HepG2 (cell line): Measurements from ENCODE around the gene ORMDL3. TPM values are rescaled to one million over a fixed set of nuclear protein-coding genes. Genes with fewer than 3 reads are reported as not detected.
A peak's percentile ranks its signal among the peaks of the same experiment; 100 is the strongest.

ENCODE experiments used
- AHR ChIP-seq: IDR thresholded peaks from 2 replicates; pipeline ENCODE4 v1.6.1; 2018; ENCODE audit warnings: missing genetic modification reagents, missing compliant biosample characterization
- ATF4 ChIP-seq, 2 experiments: fragments of 450-650 bp in 1 of 2; sonication (generic) in 1 of 2; formaldehyde crosslinking; IDR thresholded peaks; 2 replicates each; pipeline versions ENCODE4 v1.5.0 to v1.8.0; 2020 to 2022; ENCODE audit warnings: mild to moderate bottlenecking in 1 of 2, missing genetic modification reagents in 1 of 2
- BORCS8-MEF2B ChIP-seq: sonication (generic); formaldehyde crosslinking; IDR thresholded peaks from 2 replicates; pipeline ENCODE4 v1.8.0; 2022; ENCODE audit warnings: mild to moderate bottlenecking, missing genetic modification reagents
- CHD2 ChIP-seq: IDR thresholded peaks from 2 replicates; pipeline ENCODE4 v1.6.1; 2011; ENCODE audit warnings: low read depth, low read length, improper control_type of control experiment
- DPF2 ChIP-seq: sonication (generic); formaldehyde crosslinking; IDR thresholded peaks from 2 replicates; pipeline ENCODE4 v1.4.0; 2020; ENCODE audit warnings: mild to moderate bottlenecking, low read depth, missing genetic modification reagents, borderline replicate concordance
- ESRRA ChIP-seq: sonication (generic); formaldehyde crosslinking; IDR thresholded peaks from 2 replicates; pipeline ENCODE4 v1.5.1; 2020; ENCODE audit warnings: mild to moderate bottlenecking, low read depth, missing genetic modification reagents
- FOXC1 ChIP-seq: sonication (generic); formaldehyde crosslinking; IDR thresholded peaks from 2 replicates; pipeline ENCODE4 v1.8.0; 2022; ENCODE audit warnings: mild to moderate bottlenecking, missing genetic modification reagents, borderline replicate concordance
- HIVEP1 ChIP-seq: sonication (generic); formaldehyde crosslinking; IDR thresholded peaks from 2 replicates; pipeline ENCODE4 v1.4.0; 2020; ENCODE audit warnings: mild to moderate bottlenecking, missing genetic modification reagents
- HOXA7 ChIP-seq: sonication (generic); formaldehyde crosslinking; IDR thresholded peaks from 2 replicates; pipeline ENCODE4 v1.8.1; 2022; ENCODE audit warnings: mild to moderate bottlenecking, missing genetic modification reagents, moderate library complexity
- SAFB2 ChIP-seq: sonication (generic); formaldehyde crosslinking; IDR thresholded peaks from 2 replicates; pipeline ENCODE4 v1.5.1; 2020; ENCODE audit warnings: missing genetic modification reagents, low read depth, mild to moderate bottlenecking, borderline replicate concordance
- SIX1 ChIP-seq: sonication (generic); formaldehyde crosslinking; IDR thresholded peaks from 2 replicates; pipeline ENCODE4 v1.4.0; 2020; ENCODE audit warnings: missing genetic modification reagents, borderline replicate concordance
- SIX4 ChIP-seq: sonication (generic); formaldehyde crosslinking; IDR thresholded peaks from 2 replicates; pipeline ENCODE4 v1.4.0; 2020; ENCODE audit warnings: missing genetic modification reagents
- TERF1 ChIP-seq: sonication (generic); formaldehyde crosslinking; IDR thresholded peaks from 2 replicates; pipeline ENCODE4 v1.8.0; 2022; ENCODE audit warnings: mild to moderate bottlenecking, missing genetic modification reagents, moderate library complexity
- YY1 ChIP-seq: IDR thresholded peaks from 2 replicates; pipeline ENCODE4 v1.6.1; 2011; ENCODE audit warnings: low read length, low read depth, moderate library complexity, mild to moderate bottlenecking; ENCODE audit not compliant: insufficient read depth, insufficient replicate concordance
- ZFP36L2 ChIP-seq: sonication (generic); formaldehyde crosslinking; IDR thresholded peaks from 2 replicates; pipeline ENCODE4 v1.4.0; 2020; ENCODE audit warnings: missing genetic modification reagents
- ZNF296 ChIP-seq: sonication (generic); formaldehyde crosslinking; conservative IDR thresholded peaks from 2 replicates; pipeline ENCODE4 v1.5.0; 2020; ENCODE audit warnings: mild to moderate bottlenecking, missing genetic modification reagents
- ZNF782 ChIP-seq: sonication (generic); formaldehyde crosslinking; IDR thresholded peaks from 2 replicates; pipeline ENCODE4 v1.4.0; 2020; ENCODE audit warnings: missing genetic modification reagents, mild to moderate bottlenecking, borderline replicate concordance
- ZSCAN9 ChIP-seq: IDR thresholded peaks from 2 replicates; pipeline ENCODE4 v1.6.1; 2016; ENCODE audit warnings: borderline replicate concordance
- polyA plus RNA-seq, 8 experiments: library from polyadenylated mRNA; depleted of rRNA in 3 of 8; stranded (reverse) in 7 of 8; unstranded in 1 of 8; fragments of >200 nt; fragmentation: Illumina TruSeq in 4 of 8; extraction: Trizol in 4 of 8; gene quantifications; 2 replicates each; pipeline versions ENCODE4 v1.2.1 to v1.2.3, GENCODE V29; 2011 to 2016; ENCODE audit warnings: low read depth in 4 of 8, missing spikeins in 1 of 8, mixed read lengths in 1 of 8; ENCODE audit not compliant: insufficient read depth in 1 of 8
- total RNA-seq, 5 experiments: library from RNA; depleted of rRNA; stranded (reverse); fragments of >200 nt; fragmentation: Illumina TruSeq; extraction: Trizol; gene quantifications; 2 replicates each; pipeline ENCODE4 v1.2.3, GENCODE V29; 2016; ENCODE audit warnings: low read depth in 1 of 5
- TF ChIP-seq, protein P1 (sequence below): sonication (generic); formaldehyde crosslinking; IDR thresholded peaks from 2 replicates; pipeline ENCODE4 v1.4.0; 2020; ENCODE audit warnings: missing genetic modification reagents; ENCODE audit errors: not compliant biosample characterization
- TF ChIP-seq, protein P2 (sequence below): sonication (generic); formaldehyde crosslinking; IDR thresholded peaks from 2 replicates; pipeline ENCODE4 v1.4.0; 2020; ENCODE audit warnings: missing genetic modification reagents

ORMDL3 gene
- total and polyA plus RNA-seq, 2 of the 13 experiments (the other 11 are each of a cell fraction or from before 2014, with no cell fraction given), result 181 to 384 TPM

- TF ChIP-seq ATF4 (CRISPR knock-in tag; IDR thresholded peaks at IDR 0.05), result peak in 1 of 2 experiments; percentile 87; a peak in 2 of 4 replicates
- TF ChIP-seq FOXC1 (CRISPR knock-in tag), result peak; percentile 89
- TF ChIP-seq DPF2 (CRISPR knock-in tag), result peak; percentile 98
- peak; percentile 95 for TF ChIP-seq HIVEP1 (CRISPR knock-in tag)
- no peak for TF ChIP-seq HOXA7 (CRISPR knock-in tag)
- peak; percentile 99 for TF ChIP-seq ZSCAN9 (CRISPR knock-in tag)
- 0 out of 2 replicates have a peak, but pooled peaks have one; percentile 45 for TF ChIP-seq TERF1 (CRISPR knock-in tag)
- TF ChIP-seq SIX4 (CRISPR knock-in tag), result peak; percentile 61; the same call in 1 of the 2 replicates
- TF ChIP-seq ZNF296 (CRISPR knock-in tag), result peak; percentile 71
- peak; percentile 30 for TF ChIP-seq YY1
- TF ChIP-seq SIX1, result peak; percentile 81; the same call in 1 of the 2 replicates
- peak; percentile 91 for TF ChIP-seq ZNF782 (CRISPR knock-in tag)
- peak; percentile 97 for TF ChIP-seq AHR (CRISPR knock-in tag)
- TF ChIP-seq, protein P1, sequence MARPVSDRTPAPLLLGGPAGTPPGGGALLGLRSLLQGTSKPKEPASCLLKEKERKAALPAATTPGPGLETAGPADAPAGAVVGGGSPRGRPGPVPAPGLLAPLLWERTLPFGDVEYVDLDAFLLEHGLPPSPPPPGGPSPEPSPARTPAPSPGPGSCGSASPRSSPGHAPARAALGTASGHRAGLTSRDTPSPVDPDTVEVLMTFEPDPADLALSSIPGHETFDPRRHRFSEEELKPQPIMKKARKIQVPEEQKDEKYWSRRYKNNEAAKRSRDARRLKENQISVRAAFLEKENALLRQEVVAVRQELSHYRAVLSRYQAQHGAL (CRISPR knock-in tag), result peak; percentile 87
- TF ChIP-seq, protein P2, sequence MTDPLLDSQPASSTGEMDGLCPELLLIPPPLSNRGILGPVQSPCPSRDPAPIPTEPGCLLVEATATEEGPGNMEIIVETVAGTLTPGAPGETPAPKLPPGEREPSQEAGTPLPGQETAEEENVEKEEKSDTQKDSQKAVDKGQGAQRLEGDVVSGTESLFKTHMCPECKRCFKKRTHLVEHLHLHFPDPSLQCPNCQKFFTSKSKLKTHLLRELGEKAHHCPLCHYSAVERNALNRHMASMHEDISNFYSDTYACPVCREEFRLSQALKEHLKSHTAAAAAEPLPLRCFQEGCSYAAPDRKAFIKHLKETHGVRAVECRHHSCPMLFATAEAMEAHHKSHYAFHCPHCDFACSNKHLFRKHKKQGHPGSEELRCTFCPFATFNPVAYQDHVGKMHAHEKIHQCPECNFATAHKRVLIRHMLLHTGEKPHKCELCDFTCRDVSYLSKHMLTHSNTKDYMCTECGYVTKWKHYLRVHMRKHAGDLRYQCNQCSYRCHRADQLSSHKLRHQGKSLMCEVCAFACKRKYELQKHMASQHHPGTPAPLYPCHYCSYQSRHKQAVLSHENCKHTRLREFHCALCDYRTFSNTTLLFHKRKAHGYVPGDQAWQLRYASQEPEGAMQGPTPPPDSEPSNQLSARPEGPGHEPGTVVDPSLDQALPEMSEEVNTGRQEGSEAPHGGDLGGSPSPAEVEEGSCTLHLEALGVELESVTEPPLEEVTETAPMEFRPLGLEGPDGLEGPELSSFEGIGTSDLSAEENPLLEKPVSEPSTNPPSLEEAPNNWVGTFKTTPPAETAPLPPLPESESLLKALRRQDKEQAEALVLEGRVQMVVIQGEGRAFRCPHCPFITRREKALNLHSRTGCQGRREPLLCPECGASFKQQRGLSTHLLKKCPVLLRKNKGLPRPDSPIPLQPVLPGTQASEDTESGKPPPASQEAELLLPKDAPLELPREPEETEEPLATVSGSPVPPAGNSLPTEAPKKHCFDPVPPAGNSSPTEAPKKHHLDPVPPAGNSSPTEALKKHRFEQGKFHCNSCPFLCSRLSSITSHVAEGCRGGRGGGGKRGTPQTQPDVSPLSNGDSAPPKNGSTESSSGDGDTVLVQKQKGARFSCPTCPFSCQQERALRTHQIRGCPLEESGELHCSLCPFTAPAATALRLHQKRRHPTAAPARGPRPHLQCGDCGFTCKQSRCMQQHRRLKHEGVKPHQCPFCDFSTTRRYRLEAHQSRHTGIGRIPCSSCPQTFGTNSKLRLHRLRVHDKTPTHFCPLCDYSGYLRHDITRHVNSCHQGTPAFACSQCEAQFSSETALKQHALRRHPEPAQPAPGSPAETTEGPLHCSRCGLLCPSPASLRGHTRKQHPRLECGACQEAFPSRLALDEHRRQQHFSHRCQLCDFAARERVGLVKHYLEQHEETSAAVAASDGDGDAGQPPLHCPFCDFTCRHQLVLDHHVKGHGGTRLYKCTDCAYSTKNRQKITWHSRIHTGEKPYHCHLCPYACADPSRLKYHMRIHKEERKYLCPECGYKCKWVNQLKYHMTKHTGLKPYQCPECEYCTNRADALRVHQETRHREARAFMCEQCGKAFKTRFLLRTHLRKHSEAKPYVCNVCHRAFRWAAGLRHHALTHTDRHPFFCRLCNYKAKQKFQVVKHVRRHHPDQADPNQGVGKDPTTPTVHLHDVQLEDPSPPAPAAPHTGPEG (CRISPR knock-in tag), result peak; percentile 88; the same call in 1 of the 2 replicates
- peak; percentile 66 for TF ChIP-seq BORCS8-MEF2B (CRISPR knock-in tag)
- TF ChIP-seq ESRRA (CRISPR knock-in tag), result peak; percentile 98
- no peak for TF ChIP-seq CHD2
- no peak; the same call in none of the 2 replicates for TF ChIP-seq SAFB2 (CRISPR knock-in tag)
- TF ChIP-seq ZFP36L2 (CRISPR knock-in tag), result peak; percentile 91; the same call in 1 of the 2 replicates
Measured at GRCh38 chr17:39923836-39924690, 3.3 kb downstream of the ORMDL3 start (continued).
